MM.1S (cell line): ENCODE measurements around the gene LAX1.

Source experiments
- DNase-seq: peaks from one replicate; pipeline ENCODE4 v3.0.0-alpha.2; 2015
- H2AFZ ChIP-seq: fragments of 300-600 bp; sonication (generic); 2 replicates; pipeline ENCODE4 v1.6.0; 2016; ENCODE audit warnings: antibody characterized with exemption, low read length
- H3F3A ChIP-seq: fragments of 300-600 bp; sonication (generic); 2 replicates; pipeline ENCODE4 v1.6.1; 2016; ENCODE audit warnings: mild to moderate bottlenecking, antibody characterized with exemption, low read length, moderate library complexity, mixed read lengths; ENCODE audit not compliant: insufficient read depth
- H3K27ac ChIP-seq: fragments of 300-600 bp; sonication (generic); 2 replicates; pipeline ENCODE4 v1.5.1; 2016; ENCODE audit warnings: mild to moderate bottlenecking, low read length
- H3K27me3 ChIP-seq: fragments of 300-600 bp; sonication (generic); replicated peaks from 2 replicates; pipeline ENCODE4 v1.6.0; 2016; ENCODE audit warnings: low read length; ENCODE audit not compliant: insufficient read depth
- H3K36me3 ChIP-seq: fragments of 300-600 bp; sonication (generic); replicated peaks from 2 replicates; pipeline ENCODE4 v1.6.1; 2016; ENCODE audit warnings: mild to moderate bottlenecking, low read length, mixed read lengths; ENCODE audit not compliant: insufficient read depth
- H3K4me1 ChIP-seq: fragments of 300-600 bp; sonication (generic); 2 replicates; pipeline ENCODE4 v1.6.1; 2016; ENCODE audit warnings: low read length, mixed read lengths
- H3K4me2 ChIP-seq: fragments of 300-600 bp; sonication (generic); 2 replicates; pipeline ENCODE4 v1.6.0; 2016; ENCODE audit warnings: low read depth, low read length
- H3K4me3 ChIP-seq: fragments of 300-600 bp; sonication (generic); 2 replicates; pipeline ENCODE4 v1.5.1; 2016; ENCODE audit warnings: low read length, mixed read lengths
- H3K79me2 ChIP-seq: fragments of 300-600 bp; sonication (generic); 2 replicates; pipeline ENCODE4 v1.6.1; 2016; ENCODE audit warnings: mixed run types, low read length, mixed read lengths
- H3K9ac ChIP-seq: fragments of 300-600 bp; sonication (generic); 2 replicates; pipeline ENCODE4 v1.6.1; 2016; ENCODE audit warnings: low read length, mixed read lengths
- H3K9me2 ChIP-seq: fragments of 300-600 bp; sonication (generic); replicated peaks from 2 replicates; pipeline ENCODE4 v1.6.1; 2016; ENCODE audit warnings: mild to moderate bottlenecking, low read length, mixed read lengths; ENCODE audit not compliant: insufficient read depth
- H3K9me3 ChIP-seq: fragments of 300-600 bp; sonication (generic); replicated peaks from 2 replicates; pipeline ENCODE4 v1.6.1; 2016; ENCODE audit warnings: mild to moderate bottlenecking, low read length, mixed read lengths; ENCODE audit not compliant: insufficient read depth
- H4K20me1 ChIP-seq: fragments of 300-600 bp; sonication (generic); 2 replicates; pipeline ENCODE4 v1.6.1; 2016; ENCODE audit warnings: mild to moderate bottlenecking, low read length, moderate library complexity, mixed read lengths; ENCODE audit not compliant: insufficient read depth
- EZH2 ChIP-seq: fragments of 300-600 bp; sonication (generic); optimal IDR thresholded peaks from 2 replicates; pipeline ENCODE3; 2017; ENCODE audit warnings: low read depth, mild to moderate bottlenecking, antibody characterized with exemption, low read length, mixed read lengths
- EZH2phosphoT487 ChIP-seq: fragments of 300-600 bp; sonication (generic); IDR thresholded peaks from 2 replicates; pipeline ENCODE4 v1.6.1; 2018; ENCODE audit warnings: antibody characterized with exemption, low read length
- TF ChIP-seq, protein P1 (sequence below): fragments of 300-600 bp; sonication (generic); IDR thresholded peaks from 2 replicates; pipeline ENCODE4 v1.5.1; 2016; ENCODE audit warnings: antibody characterized with exemption, low read length, mixed read lengths

LAX1 gene

DNA sequence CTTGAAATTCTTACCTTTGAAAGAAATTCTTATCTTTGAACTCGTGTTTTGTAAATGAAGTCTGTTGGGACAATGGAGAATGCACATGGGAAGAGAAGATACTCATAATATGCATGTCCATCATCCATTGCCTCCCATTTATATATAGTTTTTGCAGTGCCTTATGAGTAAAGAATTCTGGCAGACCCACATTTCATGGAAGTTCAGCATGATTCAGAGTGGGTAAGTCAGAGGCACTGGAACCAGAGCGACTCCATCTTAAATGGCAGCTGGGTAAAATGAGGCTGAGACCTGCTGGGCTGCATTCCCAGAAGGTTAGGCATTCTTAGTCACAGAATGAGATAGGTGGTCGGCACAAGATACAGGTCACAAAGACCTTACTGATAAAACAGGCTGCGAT, 13.8 kb downstream of the LAX1 start:
- Histone ChIP-seq H3K9me3 (no peaks in the 10 kb centered on the region), H3K27ac (no peak overlapping the region), H3K36me3 (peaks cover 14% of the 10 kb centered on the region), H3K4me3 (no peak overlapping the region), H3K9me2 (no peaks in the 10 kb centered on the region), H3K4me1 (no peaks in the 10 kb centered on the region), H3K79me2 (no peaks in the 10 kb centered on the region; the same call in 1 of the 2 replicates), H3K9ac (no peak overlapping the region), H3F3A (peaks cover 14% of the 10 kb centered on the region; the same call in 1 of the 2 replicates), H3K27me3 (no peaks in the 10 kb centered on the region), H3K4me2 (no peak overlapping the region), H2AFZ (no peak overlapping the region), H4K20me1 (no peaks in the 10 kb centered on the region)
- no peak for TF ChIP-seq EZH2
- TF ChIP-seq EZH2phosphoT487 = no peak
- TF ChIP-seq, protein P1, sequence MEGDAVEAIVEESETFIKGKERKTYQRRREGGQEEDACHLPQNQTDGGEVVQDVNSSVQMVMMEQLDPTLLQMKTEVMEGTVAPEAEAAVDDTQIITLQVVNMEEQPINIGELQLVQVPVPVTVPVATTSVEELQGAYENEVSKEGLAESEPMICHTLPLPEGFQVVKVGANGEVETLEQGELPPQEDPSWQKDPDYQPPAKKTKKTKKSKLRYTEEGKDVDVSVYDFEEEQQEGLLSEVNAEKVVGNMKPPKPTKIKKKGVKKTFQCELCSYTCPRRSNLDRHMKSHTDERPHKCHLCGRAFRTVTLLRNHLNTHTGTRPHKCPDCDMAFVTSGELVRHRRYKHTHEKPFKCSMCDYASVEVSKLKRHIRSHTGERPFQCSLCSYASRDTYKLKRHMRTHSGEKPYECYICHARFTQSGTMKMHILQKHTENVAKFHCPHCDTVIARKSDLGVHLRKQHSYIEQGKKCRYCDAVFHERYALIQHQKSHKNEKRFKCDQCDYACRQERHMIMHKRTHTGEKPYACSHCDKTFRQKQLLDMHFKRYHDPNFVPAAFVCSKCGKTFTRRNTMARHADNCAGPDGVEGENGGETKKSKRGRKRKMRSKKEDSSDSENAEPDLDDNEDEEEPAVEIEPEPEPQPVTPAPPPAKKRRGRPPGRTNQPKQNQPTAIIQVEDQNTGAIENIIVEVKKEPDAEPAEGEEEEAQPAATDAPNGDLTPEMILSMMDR = no peak
- no peak for DNase-seq

DNA sequence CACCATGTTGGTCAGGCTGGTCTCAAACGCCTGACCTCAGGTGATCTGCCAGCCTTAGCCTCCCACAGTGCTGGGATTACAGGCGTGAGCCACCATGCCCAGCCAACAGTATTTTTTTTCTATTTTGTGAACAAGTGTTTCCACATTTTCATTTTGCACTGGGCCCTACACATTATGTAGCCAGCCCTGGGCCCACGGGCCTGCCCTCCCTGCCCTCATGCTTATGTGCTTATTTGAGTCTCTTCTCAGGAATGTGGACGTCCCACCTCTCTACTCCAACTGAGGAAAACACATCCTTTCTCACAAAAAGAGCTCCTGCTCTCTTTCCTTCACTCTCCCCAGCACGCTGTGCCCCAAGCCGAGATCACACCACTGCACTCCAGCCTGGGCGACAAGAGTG, 17.0 kb downstream of the LAX1 start:
- DNase-seq = no peak
- Histone ChIP-seq H3K4me3 (no peak overlapping the region), H4K20me1 (no peaks in the 10 kb centered on the region), H3K27me3 (no peaks in the 10 kb centered on the region), H3K9ac (no peak overlapping the region), H3K9me3 (no peaks in the 10 kb centered on the region), H3K4me2 (no peak overlapping the region), H2AFZ (no peak overlapping the region), H3K27ac (no peak overlapping the region), H3K4me1 (no peaks in the 10 kb centered on the region), H3K36me3 (no peaks in the 10 kb centered on the region), H3F3A (peaks cover 9% of the 10 kb centered on the region; the same call in 1 of the 2 replicates), H3K79me2 (no peaks in the 10 kb centered on the region), H3K9me2 (no peaks in the 10 kb centered on the region)
- TF ChIP-seq EZH2 (no peak), EZH2phosphoT487 (no peak)
- TF ChIP-seq, protein P1 = no peak

- H3K27ac ChIP-seq = no peak overlapping the region
- no peaks in the 10 kb centered on the region for H3K36me3 ChIP-seq
- H3K9ac ChIP-seq = no peak overlapping the region
- no peaks in the 10 kb centered on the region for H3K4me1 ChIP-seq
- H4K20me1 ChIP-seq = no peaks in the 10 kb centered on the region
- H3K79me2 ChIP-seq = no peaks in the 10 kb centered on the region
- no peaks in the 10 kb centered on the region for H3K27me3 ChIP-seq
- H3K4me2 ChIP-seq = no peak overlapping the region
- no peak for TF ChIP-seq EZH2phosphoT487
- TF ChIP-seq, protein P1 = no peak
- TF ChIP-seq EZH2 = no peak
- no peak overlapping the region for H2AFZ ChIP-seq
- H3K9me2 ChIP-seq = no peaks in the 10 kb centered on the region
- H3K4me3 ChIP-seq = no peak overlapping the region
- DNase-seq = peak; percentile 32
- H3F3A ChIP-seq = no peaks in the 10 kb centered on the region
- no peaks in the 10 kb centered on the region for H3K9me3 ChIP-seq
These were observed 25.0 kb downstream of the LAX1 start for GRCh38 chr1:203789966-203790365.
